NT2/D1 (cell line): ENCODE results near the gene NT5C2.

Experiments used
- DNase-seq: peaks from one replicate; pipeline ENCODE4 v3.0.0-alpha.2; 2011; ENCODE audit warnings: low read depth, low spot score
- H3K27me3 ChIP-seq: 2 replicates; pipeline ENCODE4 v1.6.0; 2011; ENCODE audit warnings: mild to moderate bottlenecking; ENCODE audit not compliant: insufficient read length, insufficient read depth
- H3K36me3 ChIP-seq: 2 replicates; pipeline ENCODE4 v1.6.1; 2011; ENCODE audit warnings: mild to moderate bottlenecking, low read length, mixed read lengths; ENCODE audit not compliant: insufficient read depth, insufficient read length
- H3K4me1 ChIP-seq: 2 replicates; pipeline ENCODE4 v1.5.1; 2011; ENCODE audit not compliant: insufficient read depth, insufficient read length
- H3K4me3 ChIP-seq: 2 replicates; pipeline ENCODE4 v1.5.1; 2011; ENCODE audit warnings: low read depth; ENCODE audit not compliant: insufficient read length
- H3K9ac ChIP-seq: 2 replicates; pipeline ENCODE4 v1.6.0; 2011; ENCODE audit warnings: low read depth; ENCODE audit not compliant: insufficient read length
- H3K9me3 ChIP-seq: 2 replicates; pipeline ENCODE4 v1.5.1; 2011; ENCODE audit warnings: mild to moderate bottlenecking, low read length; ENCODE audit not compliant: insufficient read depth
- SUZ12 ChIP-seq: IDR thresholded peaks from 2 replicates; pipeline ENCODE4 v1.6.1; 2011; ENCODE audit not compliant: insufficient read length, insufficient read depth; ENCODE audit errors: extremely low read depth
- YY1 ChIP-seq: IDR thresholded peaks from 2 replicates; pipeline ENCODE4 v1.6.1; 2011; ENCODE audit not compliant: insufficient read length, insufficient read depth
- ZNF274 ChIP-seq: IDR thresholded peaks from 2 replicates; pipeline ENCODE4 v1.6.1; 2011; ENCODE audit warnings: mild to moderate bottlenecking, low read depth, low read length

The NT5C2 gene

GRCh38 chr10:103154521-103155299, 38.4 kb downstream of the NT5C2 start:
- Histone ChIP-seq H3K27me3 (no peaks in the 10 kb centered on the region), H3K4me1 (no peaks in the 10 kb centered on the region), H3K4me3 (no peak overlapping the region), H3K36me3 (peaks cover 10% of the 10 kb centered on the region), H3K9me3 (no peaks in the 10 kb centered on the region), H3K9ac (no peak overlapping the region)
- TF ChIP-seq SUZ12: no peak
- no peak for TF ChIP-seq YY1
- no peak for TF ChIP-seq ZNF274
- no peak for DNase-seq

DNA sequence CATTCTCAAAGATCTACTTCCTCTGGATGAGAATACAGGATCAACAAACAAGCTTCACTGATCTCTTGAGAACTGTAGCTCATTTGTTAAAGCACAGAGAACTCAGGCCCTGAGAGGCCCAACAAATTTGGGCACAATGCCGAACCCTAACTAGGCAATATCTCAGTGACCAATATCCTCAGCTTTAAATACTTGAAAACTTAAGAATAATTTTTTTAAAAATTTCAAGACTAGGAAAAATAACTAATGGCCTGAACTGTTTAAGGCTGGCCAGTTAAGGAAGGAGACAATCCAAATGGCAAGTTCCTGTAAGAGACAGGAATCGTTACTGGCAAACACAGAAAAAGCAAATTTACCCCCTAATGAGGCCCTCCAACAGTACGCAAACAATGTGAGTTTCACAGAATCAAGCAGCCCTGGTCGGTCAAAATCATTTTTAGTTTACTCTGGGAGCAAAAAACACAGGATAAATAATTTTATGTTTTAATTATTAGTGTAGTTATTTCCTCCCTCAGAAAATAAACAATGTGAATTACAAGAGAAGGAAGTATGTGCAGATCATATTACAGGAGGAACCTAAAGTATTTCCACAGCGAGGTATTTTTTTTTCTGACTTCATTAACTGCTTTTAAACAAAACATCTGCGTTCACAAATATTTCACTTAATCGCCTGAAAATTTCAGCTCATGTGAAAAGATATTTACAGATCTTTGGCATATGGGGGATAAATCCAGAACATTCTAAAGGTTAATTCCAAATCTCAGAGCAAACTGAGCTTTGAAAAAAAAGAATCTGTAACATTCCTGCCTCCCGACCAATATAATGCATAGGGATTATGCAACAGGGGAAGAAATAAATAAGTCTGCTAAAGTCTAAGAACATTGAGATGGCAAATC, 39.5 kb downstream of the NT5C2 start:
- TF ChIP-seq YY1 (no peak), SUZ12 (no peak), ZNF274 (no peak)
- Histone ChIP-seq H3K4me3 (no peak overlapping the region), H3K9me3 (no peaks in the 10 kb centered on the region), H3K4me1 (no peaks in the 10 kb centered on the region), H3K27me3 (no peaks in the 10 kb centered on the region), H3K9ac (no peak overlapping the region), H3K36me3 (peaks cover 11% of the 10 kb centered on the region)
- DNase-seq: no peak

DNA sequence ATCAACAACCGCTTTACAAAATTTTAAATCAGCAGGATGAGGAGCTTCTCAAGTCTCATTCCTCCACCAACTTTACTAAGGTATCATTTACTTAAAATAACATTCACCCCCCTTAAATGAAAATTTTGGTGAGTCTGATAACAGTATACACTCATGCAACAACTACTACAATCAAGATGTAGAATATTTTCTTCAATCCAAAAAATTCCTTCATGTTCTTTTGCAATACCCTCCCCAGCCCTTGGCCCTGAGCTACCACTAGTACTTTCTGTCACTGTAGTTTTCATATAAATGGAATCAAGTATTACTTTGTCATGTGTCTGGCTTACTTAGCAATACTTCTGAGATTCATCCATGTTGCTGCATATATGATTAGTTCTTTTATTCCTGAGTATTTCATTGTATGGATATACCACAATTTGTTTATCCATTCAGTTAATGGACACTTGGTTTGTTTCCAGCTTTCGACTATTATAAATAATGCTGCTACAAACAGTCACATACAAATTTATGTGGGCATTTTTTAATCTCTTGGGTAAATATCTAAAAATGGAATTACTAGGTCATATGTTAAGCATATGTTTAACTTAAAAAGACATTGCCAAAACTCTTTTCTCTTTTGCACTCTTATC, 43.0 kb downstream of the NT5C2 start:
- no peak for DNase-seq
- peaks cover 17% of the 10 kb centered on the region for H3K36me3 ChIP-seq
- H3K4me1 ChIP-seq: no peaks in the 10 kb centered on the region
- H3K9ac ChIP-seq: no peak overlapping the region
- TF ChIP-seq ZNF274 (no peak), SUZ12 (no peak), YY1 (no peak)
- H3K4me3 ChIP-seq: no peak overlapping the region
- H3K27me3 ChIP-seq: no peaks in the 10 kb centered on the region
- no peaks in the 10 kb centered on the region for H3K9me3 ChIP-seq

- no peak overlapping the region for H3K9ac ChIP-seq
- TF ChIP-seq SUZ12 (no peak), ZNF274 (no peak), YY1 (no peak)
- H3K9me3 ChIP-seq: no peaks in the 10 kb centered on the region
- H3K4me3 ChIP-seq: no peak overlapping the region
- H3K27me3 ChIP-seq: no peaks in the 10 kb centered on the region
- no peaks in the 10 kb centered on the region for H3K4me1 ChIP-seq
- DNase-seq: no peak
- peaks cover 8% of the 10 kb centered on the region for H3K36me3 ChIP-seq
These were observed 45.4 kb downstream of the NT5C2 start for GRCh38 chr10:103147645-103148044.

DNA sequence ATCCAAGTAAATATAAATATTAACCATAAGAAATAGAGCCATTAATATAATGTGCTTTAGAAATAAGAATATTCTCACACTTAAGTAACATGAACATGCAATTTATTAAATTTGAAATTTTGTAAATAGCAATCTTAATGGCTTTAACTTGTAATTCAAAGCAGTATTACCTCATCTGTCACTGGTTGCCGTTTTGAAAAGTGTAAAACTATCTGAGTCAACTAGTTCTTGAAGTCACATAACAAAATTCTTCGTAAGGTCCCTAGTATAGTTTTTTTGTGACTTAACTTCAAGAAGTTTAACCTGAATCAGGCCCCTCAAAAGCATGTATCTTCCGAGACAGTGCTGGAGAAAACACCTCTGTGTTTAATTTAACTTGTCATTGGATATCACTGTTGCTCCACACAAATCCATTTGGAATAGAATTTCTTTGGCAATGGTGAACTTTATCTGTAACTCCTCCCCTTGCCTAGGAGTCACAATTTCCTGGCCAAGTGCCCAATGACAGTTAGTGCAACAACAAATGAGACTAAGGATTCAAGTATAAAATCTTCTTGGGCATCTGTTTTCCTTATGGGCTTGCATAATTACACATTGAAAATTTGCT, 47.1 kb downstream of the NT5C2 start:
- DNase-seq: no peak
- no peak overlapping the region for H3K9ac ChIP-seq
- H3K4me1 ChIP-seq: no peaks in the 10 kb centered on the region

GRCh38 chr10:103145046-103145445, 48.0 kb downstream of the NT5C2 start:
- no peak for DNase-seq
- H3K27me3 ChIP-seq: no peaks in the 10 kb centered on the region
- H3K4me1 ChIP-seq: no peaks in the 10 kb centered on the region
- TF ChIP-seq SUZ12 (no peak), YY1 (no peak), ZNF274 (no peak)
- H3K36me3 ChIP-seq: peaks cover 16% of the 10 kb centered on the region
- H3K4me3 ChIP-seq: no peak overlapping the region
- H3K9ac ChIP-seq: no peak overlapping the region
- H3K9me3 ChIP-seq: no peaks in the 10 kb centered on the region

More for the DNA sequence above, 47.1 kb downstream of the NT5C2 start:
- no peak overlapping the region for H3K4me3 ChIP-seq
- no peaks in the 10 kb centered on the region for H3K9me3 ChIP-seq
- no peak for TF ChIP-seq SUZ12
- TF ChIP-seq YY1: no peak
- no peak for TF ChIP-seq ZNF274
- H3K27me3 ChIP-seq: no peaks in the 10 kb centered on the region
- H3K36me3 ChIP-seq: peaks cover 11% of the 10 kb centered on the region
